Measurements from ENCODE around the gene LSM3.

DNA sequence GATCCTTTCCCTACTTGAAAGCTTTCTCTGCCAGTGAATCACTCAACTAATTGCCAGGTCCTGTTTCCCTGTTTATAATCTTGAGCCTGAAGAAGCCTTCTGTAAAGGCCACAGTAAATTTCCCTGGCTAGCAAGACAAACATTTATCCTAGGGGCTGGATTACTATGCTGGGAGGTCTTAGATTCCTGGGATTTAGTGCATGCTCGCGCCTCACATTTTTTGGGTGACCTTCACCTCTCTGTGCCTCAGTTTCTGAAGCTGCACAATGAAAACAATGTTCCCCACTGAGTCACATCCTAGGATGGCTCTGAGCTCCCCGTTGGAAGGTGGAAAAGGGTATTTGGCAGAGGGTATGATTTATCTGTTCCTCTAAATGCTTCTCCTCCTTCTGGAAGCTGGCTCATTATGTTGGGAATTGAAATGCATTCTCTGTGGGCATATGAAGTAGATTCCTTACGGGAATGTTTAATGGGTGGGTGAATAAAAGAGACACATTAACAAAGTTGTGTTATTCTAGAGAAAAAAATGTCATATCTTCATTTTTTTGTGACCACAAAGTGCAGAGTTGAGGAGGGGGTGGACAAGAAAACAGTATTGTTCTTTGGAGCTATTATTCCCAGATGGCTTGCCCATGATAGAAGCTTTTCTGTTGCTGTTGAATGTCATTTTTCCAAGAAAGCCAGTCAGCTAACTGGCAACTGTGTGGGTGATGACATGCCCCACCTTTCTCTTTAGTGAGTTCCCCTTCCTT lies 32.4 kb downstream of the LSM3 start:
- TF ChIP-seq, protein P1, sequence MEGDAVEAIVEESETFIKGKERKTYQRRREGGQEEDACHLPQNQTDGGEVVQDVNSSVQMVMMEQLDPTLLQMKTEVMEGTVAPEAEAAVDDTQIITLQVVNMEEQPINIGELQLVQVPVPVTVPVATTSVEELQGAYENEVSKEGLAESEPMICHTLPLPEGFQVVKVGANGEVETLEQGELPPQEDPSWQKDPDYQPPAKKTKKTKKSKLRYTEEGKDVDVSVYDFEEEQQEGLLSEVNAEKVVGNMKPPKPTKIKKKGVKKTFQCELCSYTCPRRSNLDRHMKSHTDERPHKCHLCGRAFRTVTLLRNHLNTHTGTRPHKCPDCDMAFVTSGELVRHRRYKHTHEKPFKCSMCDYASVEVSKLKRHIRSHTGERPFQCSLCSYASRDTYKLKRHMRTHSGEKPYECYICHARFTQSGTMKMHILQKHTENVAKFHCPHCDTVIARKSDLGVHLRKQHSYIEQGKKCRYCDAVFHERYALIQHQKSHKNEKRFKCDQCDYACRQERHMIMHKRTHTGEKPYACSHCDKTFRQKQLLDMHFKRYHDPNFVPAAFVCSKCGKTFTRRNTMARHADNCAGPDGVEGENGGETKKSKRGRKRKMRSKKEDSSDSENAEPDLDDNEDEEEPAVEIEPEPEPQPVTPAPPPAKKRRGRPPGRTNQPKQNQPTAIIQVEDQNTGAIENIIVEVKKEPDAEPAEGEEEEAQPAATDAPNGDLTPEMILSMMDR (IDR thresholded peaks at IDR 0.05): no peak
- TF ChIP-seq ZFX (IDR thresholded peaks at IDR 0.05; ENCODE audit: borderline replicate concordance): no peak

All from 22Rv1 (cell line).